Activated CD4-positive, alpha-beta T cell treated with anti-CD3 and anti-CD28 coated beads for 1 hour (primary cell): Measurements from ENCODE around the gene DOCK8.

ENCODE experiments used
- DNase-seq: peaks from one replicate; pipeline ENCODE4 v3.0.0-alpha.2; 2020

Gene DOCK8

DNA sequence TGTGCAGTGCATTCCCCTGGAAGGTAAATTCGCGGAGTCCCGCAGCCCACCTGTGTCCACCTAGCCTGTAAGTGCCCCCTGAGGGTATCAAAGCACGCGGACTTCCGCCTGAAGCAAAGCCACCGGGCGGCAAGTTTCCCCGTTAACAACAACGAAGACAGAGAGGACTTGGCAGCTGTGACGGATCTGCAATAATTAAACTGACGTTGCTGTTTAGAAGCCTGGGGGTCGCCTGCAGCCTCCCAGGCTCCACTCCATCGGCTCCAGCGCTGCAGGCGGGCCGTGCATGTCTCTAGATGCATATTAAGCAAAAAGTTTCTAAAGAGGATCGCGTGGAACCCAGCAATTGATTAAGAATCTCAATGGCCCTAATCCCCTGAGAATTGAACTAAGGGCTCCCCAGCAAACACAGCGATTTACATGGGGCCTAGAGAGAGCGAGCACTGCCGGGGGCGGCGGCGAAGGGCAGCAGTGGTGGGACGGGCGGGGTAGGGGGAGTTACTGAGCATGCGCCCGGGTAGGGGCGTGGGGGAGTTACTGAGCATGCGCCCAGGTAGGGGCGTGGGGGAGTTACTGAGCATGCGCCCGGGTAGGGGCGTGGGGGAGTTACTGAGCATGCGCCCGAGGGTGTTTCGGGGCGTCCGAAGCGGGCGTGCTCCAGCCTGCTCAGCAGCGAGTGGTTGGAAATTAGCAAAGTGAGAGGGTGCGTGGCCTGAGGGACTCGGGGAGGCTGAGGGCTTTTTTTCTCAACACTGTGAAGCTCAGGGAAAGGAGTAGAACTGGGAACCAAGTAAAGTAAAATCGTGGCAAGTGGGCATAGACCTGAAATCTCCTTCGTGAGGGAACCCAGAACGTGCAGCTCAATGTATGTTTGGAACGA lies 255.2 kb downstream of the DOCK8 start:
- peak; percentile 74 for DNase-seq

DNA sequence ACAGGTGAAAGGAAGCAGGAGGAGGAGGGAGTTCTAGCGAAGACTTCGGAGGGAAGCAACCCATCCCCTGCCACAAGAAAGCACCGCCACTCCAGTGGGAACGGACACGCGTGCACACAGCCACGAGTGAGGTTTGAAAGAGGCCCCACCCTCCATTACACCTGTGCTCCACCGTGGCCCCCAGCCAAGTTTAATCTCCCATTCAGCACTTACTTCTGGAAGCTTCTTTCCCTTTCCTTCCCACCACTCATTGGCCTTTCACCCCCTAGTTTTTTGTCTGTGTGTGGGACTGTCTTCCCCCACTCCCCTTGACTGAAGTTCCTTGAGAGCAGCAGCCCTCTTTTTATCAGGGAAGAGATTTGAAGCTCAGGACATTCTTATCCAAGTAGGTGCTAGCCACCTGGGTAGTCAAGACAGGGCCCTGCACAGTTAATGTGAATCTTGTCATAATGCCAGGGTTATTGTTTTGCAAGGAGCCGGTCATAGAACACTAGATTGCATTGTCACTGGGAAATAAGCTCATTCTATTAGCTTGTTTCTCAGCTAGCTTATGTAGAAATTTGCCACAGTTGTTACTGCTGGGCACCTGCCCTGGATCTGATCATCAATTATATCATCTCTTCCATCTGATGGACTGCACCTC lies 256.0 kb downstream of the DOCK8 start:
- no peak for DNase-seq

DNA sequence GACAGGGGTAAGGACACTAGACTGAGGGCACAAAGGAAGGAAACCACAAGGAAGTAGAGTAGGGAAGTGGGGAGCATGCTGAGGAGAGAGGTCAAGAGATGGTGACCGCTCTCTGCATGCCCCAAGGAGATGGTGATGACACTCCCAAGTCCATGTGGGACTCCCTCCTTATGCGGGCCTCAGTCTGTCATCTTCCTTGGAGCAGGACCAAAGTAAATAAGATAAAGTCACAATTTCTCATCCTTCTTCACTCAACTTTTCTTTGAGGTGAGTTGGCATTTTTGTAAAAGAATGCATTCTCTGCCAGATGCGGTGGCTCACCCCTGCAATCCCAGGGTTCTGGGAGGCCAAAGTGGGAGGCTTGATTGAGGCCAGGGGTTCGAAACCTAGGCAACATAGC lies 256.7 kb downstream of the DOCK8 start:
- no peak for DNase-seq

DNA sequence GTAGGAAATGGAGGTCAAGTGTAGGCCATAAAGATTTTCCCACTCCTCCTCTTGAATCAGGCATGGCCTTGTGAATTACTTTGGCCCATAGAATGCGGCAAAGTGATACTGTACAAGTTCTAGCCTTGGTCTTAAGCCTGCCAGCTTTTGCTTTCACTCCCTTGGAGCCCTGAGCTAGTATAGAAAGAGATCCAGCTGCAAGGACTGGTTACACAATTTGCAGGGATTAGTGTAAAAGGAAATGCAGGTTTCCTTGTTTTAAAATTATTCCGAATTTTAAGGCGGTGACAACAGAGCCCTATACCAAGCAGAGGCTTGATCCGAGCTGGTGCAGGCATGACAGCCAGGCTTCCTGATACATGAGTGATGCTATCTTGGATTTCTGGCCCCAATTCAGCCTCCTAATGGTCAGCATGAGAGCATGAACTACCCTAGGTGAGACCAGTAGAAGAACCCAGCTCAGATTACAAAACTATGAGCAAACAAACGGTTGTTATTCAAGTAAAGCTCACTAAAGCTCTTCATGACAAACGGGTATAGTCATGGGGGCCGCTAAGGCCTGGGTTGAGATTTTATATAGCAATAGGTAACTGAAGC lies 257.9 kb downstream of the DOCK8 start:
- no peak for DNase-seq

DNA sequence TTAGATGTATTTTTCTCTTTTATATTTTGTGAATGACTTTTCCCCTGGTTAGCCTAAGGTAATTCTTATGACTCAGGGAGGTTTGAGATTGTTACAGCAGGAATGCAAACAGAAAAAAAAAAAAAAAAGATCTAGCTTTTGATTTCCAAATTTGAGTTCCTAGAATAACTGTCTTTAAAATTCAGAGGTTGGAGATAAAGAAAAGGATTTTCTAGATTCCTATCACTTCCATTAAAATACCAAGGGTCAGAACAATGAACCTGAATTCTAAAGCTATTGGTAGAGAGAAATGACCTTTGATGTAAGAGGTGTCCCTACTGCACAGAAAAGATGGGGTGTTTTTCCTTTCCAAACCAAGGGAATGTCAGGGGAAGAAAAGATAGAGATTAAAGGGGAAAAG lies 262.5 kb downstream of the DOCK8 start:
- DNase-seq: no peak

DNA sequence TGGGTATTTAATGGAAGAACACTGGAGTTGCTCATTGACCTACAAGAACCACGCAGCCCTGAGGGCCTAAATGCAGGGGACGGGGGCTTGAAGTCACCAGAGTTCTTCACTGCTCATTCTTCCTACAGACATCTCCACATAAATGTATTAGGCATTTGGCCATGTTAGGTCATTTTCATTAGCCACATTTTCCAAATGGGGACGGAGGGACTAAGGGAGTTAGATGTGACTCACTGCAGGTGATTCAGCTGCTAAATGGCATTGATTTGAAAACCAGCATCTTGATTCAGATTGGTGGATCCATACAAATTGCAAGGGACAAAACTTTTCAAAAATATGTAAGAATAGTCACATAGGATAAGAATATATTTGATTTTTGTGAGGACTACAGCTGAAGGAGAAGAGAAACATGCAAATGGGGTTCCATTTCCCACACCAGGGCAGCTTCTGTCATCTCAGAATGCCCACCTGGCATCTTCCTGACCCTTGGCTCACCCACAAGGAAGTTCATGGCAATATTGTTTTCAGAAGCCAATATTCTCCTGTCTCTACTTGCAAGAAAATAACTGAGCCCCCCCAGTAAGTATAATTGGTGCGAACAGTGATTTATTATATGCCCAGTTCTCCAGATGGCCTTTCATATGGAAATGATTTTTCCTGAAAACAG lies 264.8 kb downstream of the DOCK8 start:
- no peak for DNase-seq

DNA sequence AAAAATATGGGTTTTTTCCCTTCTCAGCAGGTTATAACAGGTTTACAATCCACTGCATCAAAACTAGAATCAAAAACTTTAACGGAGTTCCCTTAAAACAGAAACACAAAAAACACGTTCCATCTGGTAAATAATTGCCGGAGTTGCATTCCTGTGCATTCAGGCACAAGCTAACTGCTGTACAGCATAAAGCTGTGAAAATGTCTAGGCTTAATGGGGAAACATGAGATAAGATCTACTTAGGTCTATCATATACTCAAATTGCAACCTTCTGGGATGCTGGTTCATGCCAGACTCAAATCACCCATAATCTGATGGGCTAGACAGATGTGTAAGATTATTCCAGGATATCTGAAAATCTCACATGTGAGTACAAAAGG lies 265.3 kb downstream of the DOCK8 start:
- DNase-seq: no peak

DNA sequence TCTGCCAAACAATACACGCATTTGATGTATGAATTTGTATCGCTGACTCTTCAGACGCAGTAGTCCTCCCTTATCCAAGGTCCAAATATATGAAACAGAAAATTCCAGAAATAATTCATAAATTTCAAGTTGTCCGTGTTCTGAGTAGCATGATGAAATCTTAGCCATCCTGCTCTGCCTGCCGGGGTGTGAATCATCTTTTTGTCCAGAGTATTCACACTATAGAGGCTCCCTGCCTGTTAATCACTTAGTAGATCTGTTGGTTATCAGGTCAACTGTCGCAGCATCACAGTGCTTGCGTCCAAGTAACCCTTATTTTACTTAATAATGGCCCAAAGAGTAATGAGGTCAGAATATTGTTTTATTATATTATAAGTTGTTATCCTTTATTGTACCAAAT lies 268.1 kb downstream of the DOCK8 start:
- no peak for DNase-seq

DNA sequence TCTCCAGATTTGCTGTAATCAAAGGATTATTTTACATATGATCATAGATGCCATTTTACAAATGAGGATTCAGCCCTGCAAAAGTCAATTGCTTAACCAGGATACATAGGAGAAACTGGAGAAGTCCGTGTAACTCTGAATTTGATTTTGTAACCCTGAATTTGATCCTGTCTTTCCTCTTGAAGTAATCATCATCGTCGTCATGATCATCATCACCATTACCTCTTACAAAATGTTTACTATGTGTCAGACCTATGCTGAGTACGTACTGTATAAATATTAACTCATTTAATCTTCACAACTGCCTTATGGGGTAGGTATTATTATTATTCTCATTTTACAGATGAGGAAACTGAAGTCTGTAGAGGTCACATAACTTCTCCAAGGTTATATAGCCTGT lies 271.5 kb downstream of the DOCK8 start:
- DNase-seq: no peak

DNA sequence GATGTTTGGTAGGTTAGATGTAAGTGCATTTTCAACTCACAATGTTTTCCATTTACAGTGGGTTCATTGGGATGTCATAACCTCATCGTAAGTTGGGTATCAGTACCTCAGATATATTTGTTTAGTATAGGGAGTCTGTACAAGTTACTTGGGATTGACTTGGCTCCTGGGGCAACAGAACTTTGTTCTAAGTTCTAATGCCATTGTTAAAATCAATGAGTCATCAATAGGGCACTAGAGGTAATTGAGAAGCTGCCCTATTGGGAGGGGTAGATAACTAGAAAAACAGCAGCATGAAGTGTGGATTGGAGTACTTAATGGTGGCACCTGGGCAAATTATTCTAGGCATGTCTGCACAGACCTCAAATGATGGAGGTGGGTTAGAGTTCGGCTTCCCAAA lies 272.8 kb downstream of the DOCK8 start:
- DNase-seq: no peak

DNA sequence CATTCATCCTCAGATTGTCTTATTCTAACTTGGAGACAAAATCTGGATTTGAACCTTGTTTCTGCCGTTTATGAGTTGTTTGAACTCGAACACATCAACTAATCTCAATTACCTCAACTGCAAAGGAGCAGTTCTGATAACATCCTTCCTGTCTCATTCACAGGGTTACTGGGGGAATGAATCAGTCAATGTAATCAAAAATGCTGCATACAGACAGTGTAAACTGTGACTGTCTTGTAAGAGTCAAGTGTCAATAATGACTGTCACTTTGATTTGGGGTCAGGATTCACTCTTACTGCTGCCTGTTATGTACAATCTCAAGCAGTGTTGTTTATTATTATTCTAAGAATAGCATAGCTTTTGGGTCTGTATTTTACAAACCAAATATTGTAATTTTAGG lies 273.8 kb downstream of the DOCK8 start:
- no peak for DNase-seq

DNA sequence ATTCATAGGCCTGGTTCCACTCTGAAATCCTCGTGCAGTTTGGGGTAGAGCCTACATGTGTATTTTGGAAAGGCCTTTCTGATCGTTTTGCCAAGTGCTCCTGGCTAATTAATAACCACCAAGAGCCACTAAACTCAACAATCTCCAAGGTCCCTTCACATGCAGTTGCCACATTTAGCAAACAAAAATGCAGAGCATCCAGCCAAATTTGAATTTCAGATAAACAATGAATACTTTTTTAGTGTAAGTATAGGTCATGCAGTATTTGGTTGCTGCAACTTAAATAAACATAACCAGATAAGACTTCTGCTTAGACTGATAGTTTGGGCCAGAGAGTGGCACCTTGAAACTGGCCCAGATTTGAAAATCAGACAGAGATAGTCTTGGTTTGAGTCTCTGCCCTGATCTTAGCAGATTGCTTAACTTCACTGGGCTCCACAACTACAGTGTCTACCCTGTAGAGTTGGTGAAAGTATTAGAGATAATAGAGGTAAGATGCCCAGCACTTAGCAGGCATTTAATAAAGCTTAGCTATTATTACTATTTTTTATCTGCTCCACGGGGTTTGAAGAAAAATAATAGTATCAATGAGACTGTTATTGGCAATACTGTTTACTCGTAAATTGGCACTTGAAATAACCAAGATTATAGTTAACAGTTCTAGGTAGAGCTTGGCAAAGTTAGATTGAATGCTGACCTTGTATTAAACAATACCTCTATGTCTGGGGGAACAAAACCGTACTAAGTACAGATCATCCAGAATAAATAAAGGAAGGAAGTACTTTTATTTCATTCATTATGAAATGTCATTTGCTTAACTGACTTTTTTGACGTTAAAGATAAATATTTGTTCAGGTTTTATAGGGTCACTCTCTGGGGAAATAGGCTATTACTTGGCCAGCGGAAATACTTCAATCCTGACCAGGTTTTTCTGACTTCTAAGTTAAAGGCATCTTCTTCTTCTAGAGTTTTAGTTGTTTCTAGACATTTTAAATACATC lies 274.8 kb downstream of the DOCK8 start:
- no peak for DNase-seq

DNA sequence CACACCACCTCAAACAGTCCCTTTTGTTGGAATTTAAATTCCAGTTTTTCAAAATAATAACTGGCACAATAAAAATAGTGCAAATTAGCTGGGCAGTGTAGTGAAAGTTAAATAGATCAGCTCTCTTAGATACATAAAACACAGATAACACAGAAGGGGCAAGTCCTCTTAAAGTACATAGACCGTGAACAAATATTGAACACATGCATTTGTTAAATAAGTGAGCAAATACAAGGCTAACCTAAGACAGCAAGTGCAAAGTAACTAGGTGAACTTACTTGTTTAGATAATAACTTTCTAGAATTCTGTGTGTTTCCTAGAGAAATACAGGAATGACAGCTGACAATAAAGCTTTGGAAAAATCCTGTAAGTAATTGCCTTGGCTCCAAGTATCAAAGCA lies 280.1 kb downstream of the DOCK8 start:
- no peak for DNase-seq

DNA sequence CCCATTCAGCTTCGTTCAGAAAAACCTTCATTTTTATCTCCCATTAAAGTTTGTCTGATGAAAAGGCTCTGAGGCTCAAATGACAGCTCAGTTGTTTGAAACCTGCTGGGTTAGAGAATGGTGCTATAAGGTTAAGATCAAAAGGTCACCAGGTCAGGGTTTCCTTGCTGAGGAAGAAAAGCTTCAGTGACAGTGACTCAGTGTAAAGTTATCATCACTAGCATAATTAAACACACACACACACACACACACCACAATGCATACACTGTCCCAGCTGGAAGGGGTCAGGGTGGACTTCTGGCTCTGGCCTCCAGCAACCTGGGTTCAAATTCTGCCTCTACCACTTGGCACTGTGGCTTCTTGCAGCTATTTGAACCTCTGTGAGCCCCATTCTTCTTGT lies 281.1 kb downstream of the DOCK8 start:
- DNase-seq: no peak

DNA sequence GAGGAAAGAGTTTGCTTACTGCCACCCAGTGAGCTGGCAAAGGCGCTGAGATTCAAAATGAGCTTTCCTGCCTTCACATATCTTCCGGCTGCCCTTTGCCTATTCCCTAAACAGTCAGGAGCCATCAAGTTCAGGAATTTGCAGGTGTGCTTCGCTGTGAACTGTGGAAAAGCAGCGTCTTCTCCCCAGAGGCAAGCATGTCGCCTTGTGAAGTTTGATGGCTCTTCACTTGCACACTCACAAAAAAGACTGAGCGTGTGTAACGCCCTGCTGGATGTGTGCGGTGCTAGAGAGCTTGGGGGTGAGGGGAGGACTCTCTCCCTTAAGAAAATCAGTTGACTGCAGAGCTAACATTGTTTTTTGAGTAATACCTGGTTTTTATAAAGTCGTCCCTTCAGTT lies 288.7 kb downstream of the DOCK8 start:
- no peak for DNase-seq

DNA sequence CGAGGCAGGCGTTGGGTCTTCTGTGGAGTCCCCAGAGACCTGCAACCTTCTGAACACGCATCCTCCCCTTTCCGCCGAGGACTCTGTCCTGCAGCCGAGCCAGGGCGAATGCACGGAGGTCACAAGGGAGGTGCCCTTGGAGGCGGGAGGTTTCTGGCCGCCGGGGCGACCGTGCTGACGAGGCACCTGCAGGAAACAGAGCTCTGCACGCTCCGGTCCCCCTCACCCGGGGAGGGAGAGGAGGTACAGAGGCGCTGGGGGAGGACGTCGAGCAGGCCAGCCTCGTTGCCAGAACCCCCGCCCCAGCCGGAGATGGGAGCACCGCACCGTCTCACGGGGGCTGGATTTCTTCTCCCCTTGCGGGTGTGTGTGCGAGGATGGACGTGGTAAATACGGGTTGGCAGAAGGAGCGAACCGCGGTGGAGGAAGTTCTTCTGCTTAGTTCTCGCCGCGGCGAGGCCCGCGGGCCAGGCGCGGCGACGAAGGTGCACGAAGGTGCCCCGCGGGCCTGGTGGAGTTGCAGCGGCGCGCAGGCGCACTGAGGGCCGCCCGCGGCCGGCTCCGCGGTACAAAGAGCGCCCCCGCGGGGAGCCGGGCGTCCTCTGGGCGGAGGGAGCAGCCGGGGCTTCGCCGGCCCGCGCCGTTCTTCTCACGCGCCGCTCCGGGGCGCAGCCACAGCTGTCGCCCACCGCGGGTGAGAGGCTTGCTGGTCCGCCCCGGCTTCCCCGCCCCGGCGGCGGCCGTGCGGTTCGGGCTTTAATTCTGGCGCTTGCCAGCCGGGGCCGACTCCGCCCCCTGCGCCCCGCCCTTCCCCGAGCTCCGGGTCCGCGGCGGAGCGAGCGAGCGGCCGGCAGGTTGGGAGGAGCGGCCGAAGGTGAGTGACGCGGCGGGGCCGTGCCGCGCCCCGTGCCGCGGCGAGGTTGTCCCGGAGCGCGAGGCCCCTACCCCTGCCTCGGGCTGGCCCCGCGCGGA lies 289.5 kb downstream of the DOCK8 start, which contains the start of gene KANK1:
Gene KANK1 (plus strand): TSS at position 815 of the 972 bp plus-strand sequence.
- peak; percentile 64 for DNase-seq

DNA sequence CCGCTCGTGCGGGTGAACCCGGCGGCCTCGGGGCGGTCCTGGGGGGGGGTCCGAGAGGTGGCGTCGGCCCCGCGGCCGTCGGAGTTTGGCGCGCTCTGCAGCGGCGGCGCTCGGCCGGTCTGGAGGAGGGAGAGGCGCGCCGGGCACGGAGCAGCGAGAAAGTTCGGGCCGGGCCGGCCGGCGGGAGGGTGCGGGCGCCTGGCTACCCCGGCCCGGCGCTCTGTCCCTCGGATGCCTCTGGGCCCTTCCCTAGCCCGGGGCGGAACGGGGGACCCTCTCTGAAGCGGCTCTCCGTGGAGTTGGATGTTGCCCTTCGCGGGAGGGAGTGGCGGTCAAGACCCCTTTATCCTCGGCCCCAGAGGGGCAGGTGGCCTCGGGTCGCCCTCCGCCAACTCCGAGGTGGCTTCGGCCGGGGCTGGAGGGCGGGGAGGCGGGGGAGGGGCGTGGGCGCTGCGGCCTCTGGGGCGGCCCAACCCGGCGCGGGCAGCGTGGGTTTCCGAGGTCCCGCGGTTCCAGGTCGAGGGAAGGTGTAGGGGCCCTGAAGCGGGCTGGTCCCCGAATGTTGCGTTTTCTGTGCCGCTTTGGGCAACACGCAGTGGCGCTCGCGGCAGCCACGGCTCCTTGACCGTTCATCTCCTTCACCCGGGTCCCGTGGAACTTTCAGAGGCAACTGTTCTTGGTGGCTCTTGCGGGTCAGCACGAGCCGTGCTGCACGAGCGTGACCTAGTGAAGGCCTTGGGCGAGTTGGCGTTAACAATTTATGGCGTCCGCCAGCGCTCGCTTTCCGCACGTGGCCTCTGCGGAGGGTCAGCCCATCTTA lies 290.5 kb downstream of the DOCK8 start:
- DNase-seq: no peak

DNA sequence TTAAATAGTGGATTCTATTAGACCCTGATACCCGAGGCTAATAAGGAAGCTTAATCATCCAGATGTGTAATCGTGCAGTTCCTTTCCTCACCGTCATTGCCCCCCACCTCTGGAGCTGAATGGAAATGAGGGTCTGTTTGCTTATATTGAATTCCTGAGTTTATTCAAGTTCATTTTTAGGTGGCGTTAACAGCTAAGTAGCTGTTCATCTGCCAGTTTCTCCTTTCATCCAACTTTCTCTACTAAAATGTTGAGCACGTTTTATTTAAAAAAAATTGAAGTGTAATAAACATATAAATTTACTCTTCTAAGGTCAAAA lies 291.0 kb downstream of the DOCK8 start:
- no peak for DNase-seq

DNA sequence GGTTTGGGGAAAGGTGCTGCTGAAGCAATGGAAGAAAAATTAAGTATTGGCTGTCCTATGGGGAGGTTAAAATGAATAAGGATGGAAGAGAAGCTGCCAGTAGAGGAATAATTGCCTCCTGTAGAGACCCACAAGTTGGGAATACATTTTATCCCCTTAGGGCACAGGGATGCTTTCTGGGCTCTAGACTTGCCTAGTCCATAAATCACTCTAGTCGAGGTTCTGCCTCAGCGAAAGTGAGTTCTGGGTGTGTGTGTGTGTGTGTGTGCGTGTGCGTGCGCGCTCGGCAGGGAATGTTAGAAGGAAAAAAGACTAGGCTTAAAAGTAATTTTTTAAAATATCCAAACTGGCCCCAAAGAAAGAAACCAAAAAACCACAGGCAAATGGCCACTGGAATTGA lies 291.6 kb downstream of the DOCK8 start:
- no peak for DNase-seq

DNA sequence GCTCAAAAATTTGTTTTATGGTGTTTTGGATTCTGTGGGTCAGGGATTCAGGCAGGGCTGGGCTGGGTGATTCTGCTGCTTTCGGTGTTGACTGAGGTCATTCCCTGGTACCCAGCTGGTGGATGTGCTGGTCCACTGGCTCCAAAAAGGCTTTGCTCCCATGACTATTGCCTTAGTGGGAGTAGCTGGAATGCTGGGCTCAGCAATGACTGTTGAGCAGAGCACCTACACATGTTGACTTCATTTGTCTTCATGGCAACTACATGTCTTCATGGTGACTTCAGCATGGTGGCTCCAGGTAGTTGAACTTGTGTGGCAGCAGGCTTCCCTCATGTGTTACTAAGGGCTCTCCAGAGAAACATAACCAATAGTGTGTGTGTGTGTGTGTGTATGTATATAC lies 297.2 kb downstream of the DOCK8 start:
- no peak for DNase-seq
